Tongue (tissue), 2 donors: ENCODE data around the gene CMKLR1. TPM values are rescaled to one million over a fixed set of nuclear protein-coding genes. Genes with fewer than 3 reads are reported as not detected.

Experiments used
- DNase-seq: peaks from one replicate; pipeline ENCODE4 v3.0.0-alpha.2; 2015
- total RNA-seq: library from RNA; depleted of rRNA; stranded (reverse); fragments of >200 nt; gene quantifications from one replicate; pipeline ENCODE4 v1.2.3, GENCODE V29; 2014

CMKLR1 gene
- total RNA-seq, 1 donor from 2014 or later = 6.1 TPM

DNA sequence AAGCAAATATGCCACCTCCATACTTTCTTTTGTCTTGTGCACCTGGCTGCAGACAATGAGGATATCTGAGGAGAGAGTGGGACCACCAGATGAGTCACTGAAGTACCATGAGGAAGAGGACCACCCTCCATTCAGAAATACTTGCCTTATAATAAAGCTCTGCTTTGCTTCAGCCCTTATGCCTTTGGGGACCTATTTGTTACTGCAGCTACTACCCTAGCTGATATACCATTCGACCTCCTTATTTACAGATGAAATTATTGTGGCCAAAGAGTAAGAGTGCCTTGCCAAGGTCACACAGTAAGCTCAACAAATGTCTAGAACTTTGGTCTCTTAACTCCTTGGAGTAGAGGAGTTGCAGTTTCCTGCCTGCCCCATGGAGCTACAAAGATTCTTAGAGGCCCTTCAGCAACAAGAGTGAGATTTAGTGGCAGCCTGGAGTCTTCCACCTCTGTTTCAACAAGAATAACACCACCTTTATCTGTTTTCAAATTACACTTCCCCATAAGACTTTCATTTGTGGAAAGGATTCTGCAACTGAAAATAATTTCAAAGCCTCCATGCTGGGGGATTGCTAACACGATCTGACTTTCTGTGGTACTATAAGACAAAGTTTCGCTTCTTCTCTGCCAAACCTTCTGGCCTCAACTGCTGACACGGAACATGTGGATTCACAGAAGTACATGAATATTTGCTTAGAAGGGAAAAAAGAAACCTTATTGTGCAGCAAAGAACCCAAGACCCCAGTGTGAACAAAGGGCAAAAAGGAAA is 3.6 kb downstream of the CMKLR1 start:
- DNase-seq = no peak

DNA sequence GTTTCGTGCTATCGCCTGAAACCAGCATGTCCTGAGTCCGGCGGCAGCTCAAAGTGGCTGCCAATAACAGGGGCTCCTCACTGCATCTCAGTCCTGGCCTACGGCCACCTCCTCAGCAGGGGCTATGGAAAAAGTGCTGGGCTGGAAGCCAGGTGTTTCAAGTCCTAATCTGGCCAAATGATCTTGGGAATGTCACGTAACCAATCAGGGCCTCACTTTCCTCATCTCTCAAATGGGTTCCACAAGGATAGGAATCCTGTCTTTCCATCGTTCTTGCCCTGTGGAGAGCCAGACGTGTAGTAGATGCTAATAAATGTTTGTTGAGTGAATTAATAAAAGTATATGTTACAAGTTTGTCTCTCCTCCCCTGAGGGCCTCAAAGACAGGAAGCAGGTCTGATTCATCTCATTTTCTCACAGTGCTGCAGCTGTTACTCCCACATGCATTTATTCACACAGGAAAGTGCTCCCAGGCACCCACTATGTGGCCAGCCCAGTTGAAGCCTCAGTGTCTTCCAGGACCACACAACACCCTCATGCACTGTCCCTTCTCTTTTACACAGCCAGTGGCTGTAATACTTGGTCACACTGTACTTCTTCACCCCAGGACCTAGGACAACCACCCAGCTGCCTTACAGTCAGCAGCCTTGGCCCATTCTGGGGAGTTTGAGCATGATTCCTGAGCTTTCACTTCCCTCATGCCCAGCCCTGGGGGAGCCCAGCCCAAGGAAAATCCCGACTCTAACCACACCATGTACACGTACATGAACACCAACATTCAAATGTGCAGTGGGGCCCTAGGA is 5.0 kb downstream of the CMKLR1 start:
- no peak for DNase-seq

DNA sequence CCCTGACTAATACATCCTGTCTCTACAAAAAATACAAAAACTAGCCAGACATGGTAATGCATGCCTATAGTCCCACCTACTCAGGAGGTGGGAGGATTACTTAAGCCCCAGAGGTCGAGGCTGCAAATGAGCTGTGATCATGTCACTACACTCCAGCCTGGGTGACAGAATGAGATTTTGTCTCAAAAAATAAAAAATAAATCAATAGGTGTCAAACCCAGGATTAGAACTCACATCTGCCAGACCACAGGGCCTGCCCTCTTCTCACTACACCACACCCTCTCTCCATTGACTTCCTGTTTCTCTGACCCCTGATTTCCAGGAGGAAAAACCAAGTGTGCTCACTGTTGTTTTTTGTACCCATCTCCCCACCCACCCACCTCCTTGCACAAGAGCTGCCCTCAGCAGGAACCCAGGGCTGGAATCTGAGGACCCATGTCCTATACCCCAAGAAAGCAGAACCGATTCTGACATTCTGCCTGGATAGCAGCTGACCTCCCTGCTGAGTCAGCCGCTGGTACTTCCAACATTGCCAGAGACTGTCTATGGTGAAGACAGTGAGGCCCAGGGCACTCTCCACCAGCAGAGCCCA is 6.2 kb downstream of the CMKLR1 start:
- DNase-seq = peak; percentile 20

DNA sequence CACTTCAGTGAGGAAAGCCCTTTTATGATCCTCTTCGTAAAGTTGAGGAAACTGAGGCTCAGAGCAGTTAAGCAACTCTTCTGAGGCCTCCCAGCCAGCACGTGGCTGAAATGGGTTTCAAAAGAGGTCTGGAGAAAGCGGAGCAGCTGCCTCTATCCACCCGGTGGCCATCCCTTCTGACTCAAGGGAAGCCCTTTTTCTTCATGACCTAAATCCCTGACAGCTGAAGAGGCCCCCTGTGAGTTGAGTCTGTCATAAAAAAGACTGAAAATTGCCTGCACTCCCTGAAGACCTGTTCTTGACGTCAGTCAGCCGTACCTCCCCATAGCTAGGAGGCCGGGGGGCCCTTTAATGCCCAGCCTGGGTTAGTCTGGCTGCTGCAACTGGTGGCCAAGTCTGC is 10.7 kb downstream of the CMKLR1 start:
- DNase-seq = no peak

DNA sequence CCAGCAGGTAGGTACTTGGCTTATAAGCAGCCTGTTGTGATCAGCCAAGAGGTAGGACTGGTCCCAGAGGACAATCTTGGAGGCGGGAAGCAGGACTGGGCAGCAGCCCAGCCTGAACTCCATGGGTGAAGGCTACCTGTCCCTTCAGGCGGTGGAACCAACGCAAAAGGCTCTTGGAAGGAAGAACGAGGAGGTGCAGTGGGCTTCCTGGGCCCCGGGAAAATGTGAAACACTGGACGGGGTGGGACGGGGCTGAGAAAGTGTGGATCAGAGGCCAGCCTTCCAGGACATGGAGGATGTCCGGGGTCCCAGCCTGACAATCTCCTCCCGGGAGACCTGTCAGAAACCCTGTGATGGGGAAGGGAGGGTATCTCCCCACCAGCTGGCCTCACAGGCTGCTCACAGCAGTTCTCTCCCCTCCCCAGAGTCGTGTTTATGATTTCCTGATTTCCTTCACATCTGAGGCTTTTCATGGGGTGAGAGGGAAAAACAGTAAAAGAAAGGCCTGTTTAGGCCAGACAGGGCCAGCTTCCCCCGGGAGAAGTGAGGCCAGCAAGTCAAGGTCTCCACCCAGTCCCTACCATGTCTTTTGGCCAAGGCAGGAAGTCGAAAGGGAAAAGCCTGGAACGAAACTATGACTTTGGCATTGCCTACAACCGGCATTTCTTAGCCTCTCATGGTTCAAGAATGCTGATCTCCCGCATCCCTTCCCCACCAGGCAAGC is 11.3 kb downstream of the CMKLR1 start:
- no peak for DNase-seq

DNA sequence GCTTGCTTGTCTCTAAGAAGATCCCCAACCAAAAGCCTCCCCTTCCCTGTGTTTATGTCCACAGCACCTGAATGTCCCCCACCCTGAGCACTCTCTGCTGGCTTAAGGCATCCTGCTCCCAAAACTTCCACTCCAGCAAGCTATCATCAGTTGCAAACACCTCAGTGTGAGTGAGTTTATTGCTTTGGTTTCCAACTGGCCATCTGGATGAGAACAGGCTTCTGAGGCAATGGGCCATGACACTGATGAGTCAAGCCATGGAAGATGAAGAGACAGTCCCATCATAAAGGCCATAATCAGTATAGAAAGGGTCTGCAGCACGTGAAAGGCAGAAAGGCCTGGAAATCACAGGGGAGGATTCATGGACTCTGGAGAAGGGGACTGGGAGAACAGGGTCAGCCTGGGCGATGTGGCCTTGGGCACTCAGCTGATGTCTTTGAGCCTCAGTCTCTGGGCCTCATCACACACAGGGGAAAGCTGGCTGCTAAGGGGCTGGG is 12.8 kb downstream of the CMKLR1 start:
- no peak for DNase-seq

DNA sequence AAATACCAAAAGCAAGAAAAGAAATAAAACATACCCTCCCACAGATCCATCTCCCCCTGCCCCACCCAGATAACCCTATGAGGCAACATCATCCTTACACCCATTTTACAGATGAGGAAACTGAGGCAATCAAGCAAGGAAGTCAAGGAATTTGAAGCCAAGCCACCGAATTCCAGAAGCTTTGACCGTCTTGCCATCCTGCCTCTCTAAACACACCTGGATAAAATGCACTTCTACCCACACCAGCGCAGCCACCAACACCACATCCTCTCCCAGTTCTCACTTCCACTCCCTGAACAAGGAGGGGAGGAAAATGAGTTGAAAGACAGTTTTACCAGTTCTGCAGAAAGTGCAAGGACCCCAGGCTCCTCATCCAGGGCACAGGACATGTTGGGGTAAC is 13.6 kb downstream of the CMKLR1 start:
- DNase-seq = no peak

DNA sequence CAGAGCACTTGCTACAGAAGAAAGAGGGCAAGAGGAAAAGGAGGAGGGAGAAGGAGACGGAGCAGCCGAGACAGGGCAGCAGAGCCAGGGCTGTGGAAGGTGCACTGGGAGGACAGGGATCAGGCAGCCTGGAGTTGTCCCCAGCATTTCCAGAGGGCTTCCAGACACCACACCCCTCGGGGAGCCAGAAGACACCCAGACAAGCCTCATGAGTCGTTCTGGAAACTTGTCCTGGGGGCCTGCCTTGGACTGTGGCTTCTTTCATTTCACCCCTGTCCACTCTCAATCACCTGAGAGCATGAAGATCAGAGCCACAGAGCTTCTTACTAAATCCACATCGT is 14.1 kb downstream of the CMKLR1 start:
- DNase-seq = no peak

DNA sequence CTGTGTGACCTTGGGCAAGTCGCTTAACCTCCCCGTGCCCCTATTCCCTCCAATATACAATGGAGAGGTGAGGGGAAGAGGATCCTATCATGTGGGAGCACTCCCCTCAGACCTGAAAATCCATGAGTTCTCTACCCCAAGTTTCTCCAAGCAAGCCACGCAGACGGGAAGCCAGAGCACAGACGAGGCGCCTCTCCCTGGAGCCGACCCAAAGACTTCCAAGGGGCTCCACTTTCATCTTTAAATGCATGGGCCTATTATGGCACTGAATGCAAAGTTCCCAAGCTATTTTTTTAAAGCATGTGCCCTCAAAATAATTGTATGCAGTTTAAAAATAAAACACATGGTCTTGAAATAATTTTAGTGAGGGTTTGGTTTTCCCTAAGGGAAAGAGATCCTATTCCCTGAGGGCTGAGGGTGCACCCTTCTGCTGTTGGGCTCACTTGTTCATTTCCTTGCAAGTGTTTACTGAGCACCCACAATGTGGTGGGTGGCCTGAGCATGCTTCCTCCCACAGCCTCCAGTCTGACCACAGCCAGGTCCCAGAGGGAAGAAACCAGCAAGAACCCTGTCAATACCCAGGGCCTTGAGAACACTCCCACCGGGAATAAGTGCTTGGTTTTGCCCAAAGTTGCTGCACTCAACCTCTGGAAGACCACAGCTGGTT is 14.6 kb downstream of the CMKLR1 start:
- DNase-seq = no peak

DNA sequence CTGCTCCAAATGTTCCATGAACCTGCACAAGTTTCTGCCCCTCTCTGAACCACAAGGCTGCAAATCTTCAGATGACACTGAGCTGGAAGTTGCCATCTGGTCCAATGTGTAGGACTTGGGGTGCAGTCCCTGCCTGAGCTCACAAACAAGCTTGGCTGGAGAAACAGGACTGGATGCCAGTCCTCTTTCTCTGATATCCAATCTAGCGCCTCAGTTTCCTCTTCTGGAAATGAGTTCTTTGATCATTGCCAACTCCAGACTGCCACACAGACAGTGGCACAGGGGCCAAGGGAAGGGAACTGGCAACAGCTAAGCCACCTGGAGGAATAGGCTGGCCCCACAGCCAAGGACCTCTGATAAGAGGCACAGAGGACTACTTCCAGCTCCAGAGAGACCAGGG is 15.5 kb downstream of the CMKLR1 start:
- no peak for DNase-seq

DNA sequence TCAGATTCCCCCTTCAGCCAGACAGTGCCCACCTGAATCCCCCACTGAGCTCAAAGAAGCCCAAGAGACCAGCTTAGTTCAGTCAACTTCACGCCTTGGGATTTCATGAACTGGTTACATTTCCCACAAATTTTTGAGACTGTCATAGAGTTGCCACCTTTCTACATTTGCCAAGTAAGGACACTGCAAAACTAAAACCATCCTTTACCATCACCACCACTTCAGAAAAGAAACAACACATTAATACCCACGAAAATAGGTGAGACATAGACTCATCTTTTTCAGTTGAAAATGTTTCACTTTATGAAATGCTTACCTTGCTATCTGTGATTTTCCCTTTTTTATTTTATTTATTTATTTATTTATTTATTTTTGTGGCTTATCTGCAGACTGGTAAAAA is 16.1 kb downstream of the CMKLR1 start:
- no peak for DNase-seq

DNA sequence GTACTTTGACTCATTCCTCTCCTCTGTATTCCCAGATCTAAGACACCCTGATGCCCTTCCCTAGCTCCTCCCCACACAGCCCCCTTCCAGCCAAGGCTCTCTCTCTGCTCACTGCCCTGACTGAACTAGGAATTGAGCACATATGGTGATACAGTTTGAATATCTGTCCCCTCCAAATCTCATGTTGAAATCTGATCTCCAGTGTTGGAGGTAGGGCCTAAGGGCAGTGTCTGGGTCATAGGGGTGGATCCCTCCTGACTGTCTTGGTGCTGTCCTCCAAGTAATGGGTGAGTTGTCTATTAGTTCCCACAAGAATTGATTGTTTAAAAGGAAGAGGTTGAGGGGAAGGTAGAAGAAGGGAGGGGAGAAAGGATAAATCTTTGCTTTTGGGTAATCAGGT is 17.4 kb downstream of the CMKLR1 start:
- no peak for DNase-seq

DNA sequence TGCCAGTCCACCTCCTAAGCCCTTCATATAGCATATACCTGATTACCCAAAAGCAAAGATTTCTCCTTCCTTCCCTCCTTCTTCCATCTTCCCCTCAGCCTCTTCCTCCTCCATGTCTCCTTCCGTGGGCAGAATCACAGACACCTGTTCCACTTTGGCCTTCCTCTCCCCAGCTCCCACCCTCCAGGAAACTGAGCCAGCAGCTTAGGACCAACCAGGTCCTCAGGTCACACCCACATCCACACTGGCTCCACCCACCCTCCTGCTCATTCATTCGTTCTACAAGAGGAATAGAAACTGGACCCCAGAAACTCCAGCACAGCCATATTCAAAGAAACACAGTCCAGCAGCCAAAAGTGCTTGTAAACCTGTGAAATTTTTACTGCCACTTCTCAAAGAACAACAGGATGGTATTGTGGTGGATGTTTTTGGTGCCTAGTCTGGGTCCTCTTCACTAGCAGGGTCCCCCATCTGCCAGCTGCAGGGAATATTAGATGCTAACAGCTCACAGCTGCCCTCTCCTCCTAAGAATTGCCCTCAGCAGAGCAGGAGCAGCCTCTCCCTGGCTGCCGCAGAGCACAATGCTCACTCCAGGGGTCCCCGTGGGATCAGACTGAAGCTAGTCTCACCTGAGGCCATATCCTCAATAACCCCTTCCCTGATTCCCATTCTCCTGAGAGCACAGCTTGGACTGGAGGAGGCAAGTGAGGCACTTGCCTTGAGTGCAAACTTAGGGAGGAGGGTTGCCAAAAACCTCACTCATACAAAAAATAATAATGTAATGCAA is 18.4 kb downstream of the CMKLR1 start:
- DNase-seq = no peak

DNA sequence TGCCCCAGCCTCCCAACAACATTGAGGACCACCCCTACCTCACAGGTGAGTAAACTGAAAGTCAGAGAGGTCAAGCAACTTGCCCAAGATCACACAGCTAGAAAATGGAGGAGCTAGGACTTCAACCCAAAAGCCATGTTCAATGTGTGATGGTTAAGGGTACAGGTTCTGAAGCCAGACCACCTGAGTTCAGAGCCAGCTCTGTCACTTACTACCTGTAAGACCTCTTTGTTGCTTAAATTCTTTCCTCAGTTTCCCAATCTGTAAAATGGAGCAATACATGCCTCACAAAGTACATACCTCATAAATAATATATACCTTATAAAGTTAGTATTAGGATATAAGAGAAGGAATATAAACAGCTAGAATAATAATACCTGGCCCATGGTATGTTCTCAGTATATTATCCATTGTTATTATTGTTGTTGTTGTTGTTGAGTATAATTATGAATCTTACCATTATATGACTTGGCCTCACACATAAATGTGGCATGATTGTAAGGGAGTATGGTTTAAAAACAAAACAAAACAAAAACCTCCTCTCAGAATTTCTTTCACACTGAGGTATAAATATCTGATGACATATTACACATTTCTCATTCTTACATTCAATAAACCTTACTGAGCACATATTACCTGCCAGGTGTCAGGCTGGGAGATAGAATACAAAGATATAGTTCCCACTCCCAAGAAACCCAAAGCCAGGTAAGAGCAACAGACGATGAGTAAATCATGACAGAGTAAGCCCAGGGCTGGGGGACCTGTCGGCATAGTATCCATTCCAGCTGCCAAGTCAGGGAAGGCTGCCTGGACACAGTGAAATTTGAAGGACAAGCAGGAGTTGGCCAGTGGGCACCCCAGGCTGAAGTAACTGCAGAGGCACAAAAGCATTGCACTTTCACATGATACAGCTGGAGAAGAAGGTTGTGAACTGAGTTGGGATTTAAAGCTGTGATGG is 19.6 kb downstream of the CMKLR1 start:
- DNase-seq = no peak

DNA sequence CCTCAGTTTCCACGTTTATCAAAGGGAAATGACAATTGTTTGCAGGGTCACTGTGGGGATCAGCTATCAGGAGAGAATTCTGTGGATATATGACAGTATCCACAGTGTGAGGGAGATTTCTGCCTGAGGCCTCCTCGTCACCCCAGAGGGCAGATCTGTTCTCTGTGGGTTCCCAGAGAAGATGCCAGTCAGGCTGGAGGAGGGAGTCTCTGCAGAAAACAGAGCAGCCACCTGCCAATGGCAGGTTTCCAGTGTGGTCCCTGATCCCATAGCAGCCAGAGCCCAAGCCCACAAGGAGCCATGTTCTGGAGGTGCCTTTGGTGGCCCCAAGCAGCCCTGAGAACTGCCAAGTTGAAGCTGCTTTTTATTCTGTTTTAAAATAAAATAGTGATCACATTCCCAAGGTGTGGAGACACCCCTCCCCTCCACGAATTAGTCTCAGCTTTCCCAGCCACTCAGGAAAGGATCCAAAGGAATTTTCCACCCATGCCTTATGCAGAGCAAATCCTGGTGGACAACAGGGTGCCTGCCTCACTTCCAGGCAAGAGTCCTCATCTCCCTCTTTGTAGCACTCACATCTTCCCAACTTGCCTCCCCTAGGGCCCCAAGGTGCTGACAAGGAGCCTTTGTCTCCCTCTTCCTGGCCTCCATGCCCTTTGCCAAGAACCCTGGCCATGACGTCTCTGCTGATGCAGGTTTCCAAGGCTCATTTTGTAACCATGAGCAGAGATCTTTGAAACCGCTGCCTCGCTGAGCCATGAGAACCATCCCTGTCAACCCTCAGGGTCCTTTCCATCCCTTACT is 20.4 kb downstream of the CMKLR1 start:
- no peak for DNase-seq

DNA sequence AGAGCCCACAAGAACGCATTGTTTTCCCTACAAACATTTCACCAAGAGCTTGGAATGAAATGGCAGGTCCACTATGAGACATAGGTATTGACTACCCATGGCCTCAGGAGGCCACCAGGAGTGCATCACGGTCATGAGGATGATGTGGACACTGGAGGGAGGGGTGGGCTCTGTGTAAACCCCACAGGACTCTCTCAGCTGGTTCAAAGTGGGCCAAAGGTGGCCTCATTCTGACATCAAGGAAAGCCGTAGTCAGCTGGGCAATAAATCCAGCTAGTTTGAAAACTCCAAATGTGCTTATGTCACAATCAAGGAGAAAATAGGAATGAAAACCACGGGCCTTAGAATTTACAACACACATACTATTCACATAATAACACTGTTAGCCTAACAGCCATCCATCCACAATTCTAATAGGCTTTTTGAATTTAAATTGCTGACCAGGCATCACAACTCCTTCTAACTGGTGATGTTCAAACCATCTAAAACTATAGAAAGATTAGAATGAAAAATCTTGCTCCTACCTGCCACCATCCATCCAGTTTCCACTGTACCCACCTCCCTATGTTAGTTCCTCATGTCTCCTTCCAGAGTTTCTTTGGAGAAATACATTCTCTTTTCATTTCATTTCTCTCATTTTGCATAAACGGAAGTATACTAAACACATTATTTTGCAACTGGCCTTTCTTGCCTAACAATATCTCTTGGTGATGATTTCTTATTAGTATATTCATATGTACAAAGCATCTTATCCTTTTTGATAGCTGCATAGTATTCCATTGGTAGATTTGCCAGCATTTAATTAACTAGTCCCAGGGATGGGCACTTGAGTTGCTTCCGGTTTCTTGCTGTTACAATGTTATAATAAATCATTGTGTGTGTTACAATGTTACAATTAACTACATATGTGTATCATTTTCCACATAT is 21.5 kb downstream of the CMKLR1 start:
- no peak for DNase-seq

DNA sequence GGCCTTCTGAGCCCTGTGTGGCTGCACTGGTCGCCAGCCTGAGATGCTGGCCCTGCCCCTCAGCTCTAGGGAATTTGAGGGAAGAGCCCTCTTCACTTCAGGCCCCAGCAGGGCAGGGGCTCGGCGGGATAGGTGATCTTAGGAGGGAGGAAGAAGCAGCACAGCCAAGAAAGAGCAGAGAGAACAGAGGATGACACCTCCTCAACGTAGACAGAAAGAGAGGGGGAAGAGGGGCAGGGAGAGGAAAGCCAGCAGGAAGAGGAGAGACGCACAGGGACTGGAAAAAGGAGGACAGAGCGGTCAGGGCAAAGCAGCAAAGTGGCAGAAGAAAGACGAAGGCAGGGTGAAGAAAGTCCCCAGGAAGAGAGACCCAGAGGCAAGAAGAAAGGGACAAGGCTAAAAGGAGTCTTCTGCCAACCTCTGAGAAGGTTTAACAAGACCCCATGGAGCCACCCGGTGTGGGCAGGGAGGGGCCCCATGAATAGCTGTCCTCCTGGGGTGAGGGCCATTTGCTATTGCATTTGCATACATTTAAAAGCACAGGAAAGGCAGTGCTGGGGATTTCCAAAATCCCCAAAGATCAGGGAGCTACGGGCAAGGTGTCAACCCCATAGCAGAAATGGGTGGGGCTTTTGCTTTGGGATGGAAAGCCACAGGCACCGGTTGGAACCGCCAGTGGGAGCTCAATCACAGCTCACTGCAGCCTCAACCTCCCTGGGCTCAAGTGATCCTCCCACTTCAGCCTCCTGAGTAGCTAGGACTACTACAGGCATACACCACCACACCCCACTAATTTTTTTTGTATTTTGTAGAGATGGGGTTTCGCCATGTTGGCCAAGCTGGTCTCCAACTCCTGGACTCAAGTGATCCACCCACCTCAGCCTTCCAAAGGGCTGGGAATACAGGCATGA is 22.7 kb downstream of the CMKLR1 start:
- no peak for DNase-seq
